GM23248 (cell line): ENCODE measurements around the gene ADAMTSL1.

ENCODE experiments used
- EZH2 ChIP-seq: fragments of 200-600 bp; sonication (generic); IDR thresholded peaks from 2 replicates; pipeline ENCODE4 v1.6.1; 2018; ENCODE audit warnings: antibody characterized with exemption, mild to moderate bottlenecking; ENCODE audit not compliant: insufficient read depth, poor library complexity, severe bottlenecking
- EZH2phosphoT487 ChIP-seq: fragments of 200-600 bp; sonication (generic); IDR thresholded peaks from 2 replicates; pipeline ENCODE4 v1.6.1; 2018; ENCODE audit warnings: antibody characterized with exemption, moderate library complexity, mild to moderate bottlenecking, low read depth; ENCODE audit not compliant: insufficient read depth

GRCh38 chr9:18688581-18689565 lies 214.9 kb downstream of the ADAMTSL1 start:
- TF ChIP-seq EZH2phosphoT487 (no peak), EZH2 (no peak)
